SK-N-DZ (cell line): ENCODE measurements around the gene PTPRH.

Experiments used
- DNase-seq: peaks from one replicate; pipeline ENCODE4 v3.0.0-alpha.2; 2015; ENCODE audit warnings: low spot score
- small RNA-seq, 2 experiments: library from RNA; depleted of rRNA; stranded (forward); fragments of <200 nt; gene quantifications; one replicate each; pipeline ENCODE3, GENCODE V24; 2014

The PTPRH gene

DNA sequence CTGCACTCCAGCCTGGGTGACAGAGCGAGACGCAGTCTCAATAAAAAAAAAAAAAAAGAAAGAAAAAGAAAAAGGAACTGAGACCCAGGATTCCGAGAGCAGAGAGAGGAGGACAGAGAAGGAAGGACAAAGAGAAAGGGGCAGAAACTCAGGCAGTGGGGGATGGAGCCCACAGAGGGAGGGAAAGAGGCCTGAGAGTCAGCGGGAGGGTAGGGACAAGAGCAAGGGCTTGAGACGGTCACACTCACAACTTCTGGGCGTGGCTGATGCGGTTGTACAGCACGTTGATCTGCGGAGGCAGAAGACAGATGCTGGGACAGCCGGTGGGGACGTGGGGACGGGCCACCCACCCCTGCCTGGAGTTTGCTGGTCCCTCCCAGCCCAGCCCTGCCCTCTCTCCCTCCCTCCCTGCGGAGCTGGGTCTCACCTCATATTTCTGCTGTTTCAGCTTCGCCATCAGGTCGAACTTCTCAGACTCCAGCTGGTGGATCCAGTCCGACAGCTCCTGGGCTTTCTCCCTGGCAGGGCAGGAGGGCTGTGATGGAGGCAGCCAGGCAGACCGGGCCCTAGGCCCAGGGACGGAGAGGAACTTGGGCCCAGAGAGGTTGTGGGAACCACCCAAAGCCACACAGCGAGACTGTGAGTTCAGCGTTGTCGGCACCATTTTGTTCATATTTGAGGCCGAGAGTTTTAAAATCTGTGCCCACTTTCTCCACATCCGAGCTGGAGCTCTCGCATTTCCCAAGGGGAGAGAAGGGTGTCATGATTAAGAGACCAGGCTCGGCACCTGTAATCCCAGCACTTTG is 75.5 kb downstream of the PTPRH start:
- DNase-seq = no peak

DNA sequence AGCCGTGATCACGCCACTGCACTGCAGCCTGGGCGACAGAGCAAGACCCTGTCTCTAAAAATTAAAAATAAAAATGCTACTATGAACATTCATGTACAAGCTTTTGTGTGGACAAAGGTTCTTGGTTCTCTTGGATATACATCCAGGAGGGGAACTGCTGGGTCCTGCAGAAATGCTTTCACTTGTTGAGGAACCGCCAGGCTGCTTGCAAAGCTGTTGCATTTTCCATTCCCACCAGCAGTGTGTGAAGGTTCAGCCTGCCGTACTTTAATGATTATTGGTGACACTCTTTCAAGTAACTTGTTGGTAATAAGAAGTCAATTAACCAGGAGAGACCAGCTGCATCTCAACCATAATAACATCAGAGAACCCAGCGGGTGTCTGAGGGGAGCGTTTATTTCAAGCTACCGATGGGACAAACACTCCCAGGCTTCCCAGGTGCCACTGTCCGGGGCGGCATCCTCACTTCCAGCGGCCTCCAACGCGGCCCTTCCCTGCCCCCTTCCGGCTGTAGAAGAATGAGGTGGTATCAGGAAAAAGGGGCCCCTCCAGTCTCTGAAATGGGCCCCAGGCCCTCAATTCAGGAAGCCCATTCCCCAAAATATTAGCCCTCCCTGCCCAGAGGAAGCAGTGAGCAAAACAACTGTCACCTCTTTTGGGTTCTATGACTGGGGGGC is 76.7 kb downstream of the PTPRH start:
- no peak for DNase-seq

- DNase-seq = no peak
Measured at GRCh38 chr19:55131421-55131820, 77.9 kb downstream of the PTPRH start.

Small RNA genes within 50 kb of the gene (small RNA-seq; reads per million reads assigned to genes)
- gene MIR6802 (0 reads per million in 2 experiments), gene MIR6803 (0 reads per million in 2 experiments), gene MIR6804 (0 reads per million in 2 experiments), gene RF01210 (0 to 0.08 reads per million in 2 experiments)
